ENCODE data around the gene FAM110A.
A peak's percentile ranks its signal among the peaks of the same experiment; 100 is the strongest.
"Not testable (repeated sequence)": the region's sequence is repeated elsewhere in the genome, so short reads cannot be mapped to it uniquely, and the experiment has no call there.

The FAM110A gene

GRCh38 chr20:824490-824889 lies 9.0 kb upstream of the FAM110A start:
- DNase-seq = no peak

GRCh38 chr20:824916-825315 lies 8.6 kb upstream of the FAM110A start:
- no peak for DNase-seq

DNA sequence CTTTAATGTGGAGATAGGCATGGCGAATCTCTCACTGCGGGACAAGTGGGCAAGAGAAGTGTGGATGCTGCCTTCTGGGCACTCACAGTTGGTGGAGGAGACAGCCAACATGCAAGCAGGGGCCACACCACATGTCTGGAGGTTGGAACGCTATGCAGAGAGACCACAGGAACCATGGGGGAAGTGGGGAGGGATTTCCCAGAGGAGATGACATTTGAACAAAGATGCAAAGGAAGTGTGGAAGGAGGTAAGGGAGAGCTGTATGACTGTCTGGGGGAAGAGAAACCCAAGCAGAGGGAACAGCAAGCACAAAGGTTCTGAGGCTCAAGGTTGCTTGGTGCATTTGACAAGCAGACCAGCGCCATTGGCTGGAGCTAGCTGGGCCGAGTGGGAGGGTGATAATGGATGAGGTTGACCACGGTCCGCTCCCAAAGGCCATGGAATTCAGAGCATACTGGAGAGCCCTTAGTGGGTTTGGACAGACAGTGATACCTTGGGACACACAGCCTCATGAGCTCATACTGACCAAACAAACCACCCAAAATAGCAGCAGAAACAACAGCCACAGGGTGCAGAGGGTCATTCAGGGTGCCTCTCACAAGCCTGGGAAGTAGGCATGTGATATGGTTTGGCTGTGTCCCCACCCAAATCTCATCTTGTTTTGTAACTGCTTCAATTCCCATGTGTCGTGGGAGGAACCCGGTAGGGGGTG lies 7.6 kb upstream of the FAM110A start:
- no peak for DNase-seq

- DNase-seq = no peak
These were observed 6.7 kb upstream of the FAM110A start for GRCh38 chr20:826695-827323.

DNA sequence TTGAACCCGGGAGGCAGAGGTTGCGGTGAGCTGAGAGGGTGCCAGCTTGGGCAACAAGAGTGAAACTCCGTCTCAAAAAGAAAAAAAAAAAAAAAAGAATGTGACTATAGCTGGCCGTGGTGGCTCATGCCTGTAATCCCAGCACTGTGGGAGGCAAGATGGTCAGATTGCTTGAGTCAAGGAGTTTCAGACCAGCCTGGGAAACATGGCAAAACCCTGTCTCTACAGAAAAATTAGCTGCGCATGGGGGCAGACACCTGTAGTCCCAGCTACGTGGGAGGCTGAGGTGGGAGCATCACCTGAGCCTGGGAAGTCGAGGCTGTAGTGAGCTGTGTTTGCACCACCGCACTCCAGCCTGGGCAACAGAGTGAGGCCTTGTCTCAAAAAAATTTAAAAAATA lies 5.5 kb upstream of the FAM110A start:
- DNase-seq = not testable (repeated sequence)

DNA sequence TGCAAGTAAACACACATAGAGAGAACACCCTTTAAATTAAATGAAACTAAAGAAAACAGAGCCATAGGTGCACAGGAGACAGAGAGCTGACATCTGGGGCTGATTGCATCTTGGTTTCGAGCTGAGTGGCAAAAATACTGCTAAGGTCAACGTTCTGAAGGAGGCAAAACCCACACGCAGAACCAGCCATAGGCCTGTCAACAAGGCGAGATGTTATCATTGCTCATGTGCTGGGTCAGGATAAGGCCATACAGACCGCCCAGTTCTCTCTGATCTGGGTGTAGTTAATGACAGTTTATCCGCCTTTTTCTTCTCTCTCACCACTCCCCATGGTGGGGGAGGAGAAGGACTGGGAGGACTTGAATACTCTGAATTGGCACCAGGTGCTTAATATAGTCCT lies 4.5 kb upstream of the FAM110A start:
- DNase-seq = no peak

- no peak for DNase-seq
These were observed 4.0 kb upstream of the FAM110A start for GRCh38 chr20:829551-829950.

DNA sequence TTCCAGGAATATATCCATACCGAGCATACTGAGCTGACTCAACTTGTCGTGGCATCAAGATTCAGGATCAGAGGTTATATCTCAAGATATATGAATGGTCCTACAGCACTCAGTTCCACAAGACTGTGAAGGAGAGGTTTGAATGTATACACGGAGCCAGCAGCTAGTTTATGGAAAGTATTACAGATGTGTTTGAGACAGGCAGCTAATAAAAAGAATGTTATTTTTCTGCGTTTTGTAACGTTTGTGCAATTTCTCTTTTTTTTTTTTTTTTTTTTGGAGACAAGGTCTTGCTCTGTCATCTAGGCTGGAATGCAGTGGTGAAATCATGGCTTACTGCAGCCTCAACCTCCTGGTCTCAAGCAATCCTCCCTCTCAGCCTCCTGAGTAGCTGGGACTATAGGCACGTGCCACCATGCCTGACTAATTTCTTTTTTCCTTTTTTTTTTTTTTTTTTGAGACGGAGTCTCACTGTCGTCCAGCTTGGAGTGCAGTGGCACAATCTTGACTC lies 3.4 kb upstream of the FAM110A start:
- no peak for DNase-seq

- no peak for DNase-seq
These were observed 2.3 kb upstream of the FAM110A start for GRCh38 chr20:831251-831650.

DNA sequence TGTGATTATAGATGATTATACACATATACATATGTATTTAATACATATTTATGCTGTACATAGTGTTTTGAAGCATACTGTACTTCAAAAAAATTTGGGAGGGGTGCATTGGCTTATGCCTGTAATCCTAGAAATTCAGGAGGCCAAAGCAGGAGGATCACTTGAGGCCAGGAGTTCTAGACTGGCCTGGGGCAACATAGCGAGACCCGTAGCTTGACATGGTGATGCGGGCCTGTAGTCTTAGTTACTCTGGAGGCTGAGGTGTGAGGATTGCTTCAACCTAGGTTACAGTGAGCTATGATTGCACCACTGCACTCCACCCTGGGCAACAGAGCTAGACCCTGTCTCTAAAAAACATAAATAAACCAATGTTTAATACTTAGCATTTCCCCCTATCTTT lies 1.6 kb upstream of the FAM110A start:
- no peak for DNase-seq

- no peak for DNase-seq
These were observed 430 bp upstream of the FAM110A start for GRCh38 chr20:833121-833449.

DNA sequence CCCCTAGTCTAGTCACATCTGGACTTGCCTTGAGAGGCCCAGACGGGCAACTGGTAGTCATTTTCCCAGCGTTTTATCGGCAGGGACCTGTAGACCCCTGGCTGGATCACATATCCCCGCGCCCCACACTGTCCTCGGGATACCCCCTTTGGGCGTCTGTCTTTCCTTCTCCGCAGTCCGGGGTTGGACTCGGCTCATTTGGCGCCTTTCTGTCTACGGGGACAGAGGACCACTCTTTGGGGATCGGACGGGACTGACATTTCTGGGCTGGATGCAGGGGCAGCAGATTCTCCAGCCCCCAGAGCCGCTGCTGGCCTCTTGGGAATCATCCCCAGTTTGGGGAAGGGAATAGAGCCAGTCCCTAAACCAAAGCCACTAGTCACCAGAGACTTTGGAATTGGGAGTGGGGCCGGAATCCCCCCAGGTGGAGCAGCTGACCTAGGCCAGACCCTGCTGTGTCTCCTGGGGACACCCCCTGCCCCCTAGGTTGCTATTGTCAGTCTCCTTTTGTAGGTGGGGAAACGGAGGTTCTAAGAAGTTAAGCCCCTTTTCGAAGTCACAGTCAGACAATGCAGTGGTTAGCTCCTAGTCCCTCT lies 734 bp downstream of the FAM110A start:
- no peak for DNase-seq

GRCh38 chr20:835608-836045 lies 2.1 kb downstream of the FAM110A start:
- DNase-seq = no peak

DNA sequence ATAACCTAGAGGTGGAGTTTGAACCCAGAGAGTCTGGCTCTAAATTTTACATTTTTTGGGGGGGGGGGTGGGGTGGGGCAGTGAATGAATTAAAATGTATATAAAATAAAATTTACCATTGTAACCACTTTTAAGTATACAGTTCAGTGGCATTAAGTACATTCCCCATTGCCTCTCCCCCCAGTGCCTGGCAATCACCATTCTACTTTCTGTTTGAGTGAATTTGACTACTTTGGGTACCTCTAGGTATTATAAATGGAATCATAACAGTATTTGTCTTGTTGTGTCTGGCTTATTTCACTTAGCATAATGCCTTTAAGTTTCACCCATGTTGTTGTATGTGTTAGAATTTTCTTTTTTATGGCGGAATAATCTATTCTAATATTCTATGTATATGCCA lies 2.7 kb downstream of the FAM110A start:
- DNase-seq = no peak

- no peak for DNase-seq
These were observed 5.5 kb downstream of the FAM110A start for GRCh38 chr20:839015-839414.

DNA sequence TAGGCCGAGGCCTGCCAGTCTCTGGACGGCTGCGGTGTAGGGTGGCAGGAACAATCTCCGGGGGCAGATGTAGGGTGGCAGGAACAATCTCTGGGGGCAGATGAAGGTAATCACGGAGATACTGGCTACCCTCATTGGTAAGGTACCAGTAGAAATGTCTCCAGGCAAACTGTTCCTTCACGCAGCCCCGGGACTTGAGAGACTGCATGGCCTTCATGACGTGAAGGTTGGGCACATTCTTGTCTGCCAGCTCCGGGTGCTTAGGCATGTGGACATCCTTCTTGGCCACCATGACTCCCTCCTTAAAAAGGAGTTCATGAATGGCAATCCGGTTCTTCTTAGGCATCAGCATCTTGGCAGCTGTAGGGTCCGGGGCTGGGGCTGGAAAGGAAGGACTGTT lies 6.1 kb downstream of the FAM110A start:
- no peak for DNase-seq

GRCh38 chr20:840503-840857 lies 7.0 kb downstream of the FAM110A start:
- no peak for DNase-seq

DNA sequence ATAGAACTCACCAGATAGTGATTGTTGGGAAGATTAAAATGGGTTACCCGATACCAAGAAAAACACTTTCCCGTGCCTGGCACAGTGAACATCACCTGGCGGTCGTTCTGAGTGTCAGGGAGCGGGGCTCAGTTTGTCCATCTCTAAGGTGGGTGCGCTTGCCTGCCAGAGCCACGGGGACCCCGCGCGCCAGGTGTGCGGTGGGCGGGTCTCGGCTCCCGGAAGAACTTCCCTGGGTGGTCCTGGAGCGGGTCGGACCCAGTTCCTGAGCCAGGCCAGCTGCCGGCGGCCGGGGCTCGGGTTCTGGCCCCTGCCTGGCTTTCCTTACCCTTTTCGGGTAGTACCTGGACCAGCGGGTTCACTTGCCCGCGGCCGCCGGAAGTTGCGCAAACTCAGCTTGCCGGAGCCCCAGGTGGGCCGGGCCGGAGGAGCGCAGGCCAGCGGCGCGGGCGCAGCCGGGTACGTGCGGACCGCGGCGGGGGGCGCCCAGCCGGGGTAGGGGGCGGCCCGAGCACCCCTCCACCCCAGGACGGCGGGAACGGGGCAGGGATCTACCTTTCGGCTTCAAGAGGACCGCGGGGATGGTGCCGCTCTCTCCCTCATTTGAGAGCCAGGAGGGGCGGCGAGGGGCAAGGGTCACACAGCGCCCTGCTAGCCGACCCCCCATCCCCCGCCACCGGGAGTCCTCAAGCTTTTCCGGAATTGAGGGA lies 7.5 kb downstream of the FAM110A start:
- peak; percentile 49 for DNase-seq

DNA sequence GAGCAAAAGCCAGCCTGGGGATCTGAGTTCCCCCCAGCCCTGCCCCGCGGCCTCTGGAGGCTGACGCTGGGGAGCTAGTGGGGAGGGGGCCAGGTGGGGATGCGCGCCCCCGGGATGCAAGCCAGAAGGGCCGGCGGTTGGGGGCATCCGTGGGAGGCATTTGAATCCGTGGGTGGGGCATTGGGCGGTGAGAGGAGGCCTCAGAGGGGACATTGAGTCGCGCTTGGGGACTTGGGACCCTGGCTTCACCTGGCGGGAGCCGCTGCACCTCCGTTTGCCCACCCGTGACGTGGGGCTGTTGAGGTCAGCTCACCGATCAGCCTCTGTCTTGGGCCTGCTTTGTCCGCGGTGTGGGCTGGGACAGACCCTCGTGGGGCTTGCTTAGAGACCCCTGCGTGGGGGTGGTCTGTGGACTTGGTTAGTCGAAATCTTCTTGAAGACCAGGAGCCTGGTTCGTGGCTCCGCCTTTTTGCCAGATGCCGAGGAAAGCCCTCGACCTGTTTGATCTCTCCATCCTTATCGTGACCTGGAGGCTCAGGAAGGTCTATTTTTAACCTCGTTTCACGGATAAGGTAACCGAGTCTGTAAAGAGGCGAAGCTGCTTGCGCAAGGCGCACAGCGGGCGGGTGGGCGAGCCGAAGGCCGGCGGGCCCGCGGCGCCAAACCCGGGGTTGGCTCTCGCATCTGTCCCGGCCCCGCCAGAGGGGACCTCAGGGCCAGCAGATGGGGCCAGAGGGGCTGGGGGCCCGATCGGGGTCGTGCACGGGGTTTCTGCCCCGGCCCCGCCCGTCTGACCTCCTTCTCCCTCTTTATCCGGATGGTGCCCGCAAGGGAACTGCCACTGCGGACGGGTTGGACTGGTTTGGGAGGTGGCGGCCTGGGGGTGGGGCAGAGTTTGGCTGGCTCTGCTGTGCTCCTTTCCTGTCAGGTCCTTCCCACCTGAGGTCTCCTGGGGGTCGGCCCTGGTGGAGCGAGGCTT lies 8.3 kb downstream of the FAM110A start:
- no peak for DNase-seq

DNA sequence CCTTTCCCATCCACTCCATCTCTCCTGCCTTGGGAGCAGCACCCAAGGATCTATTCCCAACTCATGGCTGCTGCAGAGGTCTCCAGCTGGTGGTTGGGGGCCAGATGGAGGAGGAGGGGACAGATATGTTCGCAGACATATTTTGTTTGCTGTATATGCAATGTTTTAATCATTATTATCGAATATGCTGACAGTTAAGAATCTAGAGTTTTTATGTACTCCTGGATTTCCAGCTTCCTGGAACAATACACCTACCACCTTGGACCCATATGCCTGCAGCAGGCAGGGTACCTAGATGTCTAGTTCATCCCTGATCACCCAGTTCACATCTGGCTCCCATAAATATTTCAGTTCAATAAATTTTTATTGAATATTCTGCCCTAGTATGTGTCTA lies 9.0 kb downstream of the FAM110A start:
- no peak for DNase-seq

- no peak for DNase-seq
These were observed 10.4 kb downstream of the FAM110A start for GRCh38 chr20:843912-844311.

- peak; percentile 96 for DNase-seq
These were observed 11.1 kb downstream of the FAM110A start for GRCh38 chr20:844473-845225.
